ENCODE results near the gene CAMKK2.

- TF ChIP-seq EP300 (IDR thresholded peaks at IDR 0.05) (no peak), CTCF (IDR thresholded peaks at IDR 0.05) (no peak)
Measured at GRCh38 chr12:121196902-121197301, 99.6 kb downstream of the CAMKK2 start.

Measured in suprapubic skin (tissue), 3 donors.